ENCODE results near the gene PHTF2. TPM values are rescaled to one million over a fixed set of nuclear protein-coding genes. Genes with fewer than 3 reads are reported as not detected.

PHTF2 gene
- total and polyA plus RNA-seq, 3 donors from 2014 or later: 13.9 to 35.3 (median 26.6) TPM

GRCh38 chr7:77959080-77959479 is 160.5 kb downstream of the PHTF2 start:
- H3K36me3 ChIP-seq (ENCODE audit: low read depth, missing control alignments): no peaks in the 10 kb centered on the region
- H3K4me3 ChIP-seq: no peak overlapping the region
- TF ChIP-seq, protein P1, sequence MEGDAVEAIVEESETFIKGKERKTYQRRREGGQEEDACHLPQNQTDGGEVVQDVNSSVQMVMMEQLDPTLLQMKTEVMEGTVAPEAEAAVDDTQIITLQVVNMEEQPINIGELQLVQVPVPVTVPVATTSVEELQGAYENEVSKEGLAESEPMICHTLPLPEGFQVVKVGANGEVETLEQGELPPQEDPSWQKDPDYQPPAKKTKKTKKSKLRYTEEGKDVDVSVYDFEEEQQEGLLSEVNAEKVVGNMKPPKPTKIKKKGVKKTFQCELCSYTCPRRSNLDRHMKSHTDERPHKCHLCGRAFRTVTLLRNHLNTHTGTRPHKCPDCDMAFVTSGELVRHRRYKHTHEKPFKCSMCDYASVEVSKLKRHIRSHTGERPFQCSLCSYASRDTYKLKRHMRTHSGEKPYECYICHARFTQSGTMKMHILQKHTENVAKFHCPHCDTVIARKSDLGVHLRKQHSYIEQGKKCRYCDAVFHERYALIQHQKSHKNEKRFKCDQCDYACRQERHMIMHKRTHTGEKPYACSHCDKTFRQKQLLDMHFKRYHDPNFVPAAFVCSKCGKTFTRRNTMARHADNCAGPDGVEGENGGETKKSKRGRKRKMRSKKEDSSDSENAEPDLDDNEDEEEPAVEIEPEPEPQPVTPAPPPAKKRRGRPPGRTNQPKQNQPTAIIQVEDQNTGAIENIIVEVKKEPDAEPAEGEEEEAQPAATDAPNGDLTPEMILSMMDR (IDR thresholded peaks at IDR 0.05): no peak
- no peak for TF ChIP-seq POLR2A (IDR thresholded peaks at IDR 0.05)
- H3K27me3 ChIP-seq: no peaks in the 10 kb centered on the region
- no peak for DNase-seq
- H3K9me3 ChIP-seq: no peaks in the 10 kb centered on the region
- intact Hi-C loops (cut with DNase I; ENCODE audit: low total_unique reads): no loop called here
- WGBS, 2 donors: 91 to 92% methylated on average over 2 of the region's 2 CpGs
- H3K27ac ChIP-seq: no peak overlapping the region
- H3K4me1 ChIP-seq: no peaks in the 10 kb centered on the region

DNA sequence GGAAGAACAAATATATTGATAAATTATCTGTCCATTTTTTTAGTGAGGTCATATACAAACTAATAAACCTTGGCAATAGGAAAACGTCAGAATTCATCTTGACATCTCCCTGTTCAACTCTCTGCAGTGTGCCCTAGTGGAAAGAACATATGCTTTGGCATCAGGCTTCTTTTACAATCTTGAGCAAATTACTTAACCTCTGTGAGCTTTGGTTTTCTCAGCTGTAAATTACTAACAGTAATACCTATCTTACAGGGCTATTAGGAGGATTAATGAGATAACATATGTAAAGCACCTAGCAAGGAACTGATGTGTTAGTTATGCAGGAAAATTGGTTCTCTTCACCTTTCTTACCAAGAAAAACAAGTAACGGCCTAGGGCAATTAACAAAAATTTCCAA is 161.8 kb downstream of the PHTF2 start:
- no peak overlapping the region for H3K27ac ChIP-seq
- no peaks in the 10 kb centered on the region for H3K4me1 ChIP-seq
- H3K9me3 ChIP-seq: no peaks in the 10 kb centered on the region
- DNase-seq: no peak
- intact Hi-C loops (cut with DNase I; ENCODE audit: low total_unique reads): no loop called here
- no peaks in the 10 kb centered on the region for H3K27me3 ChIP-seq
- no peak overlapping the region for H3K4me3 ChIP-seq
- H3K36me3 ChIP-seq (ENCODE audit: low read depth, missing control alignments): no peaks in the 10 kb centered on the region
- TF ChIP-seq, protein P1 (IDR thresholded peaks at IDR 0.05): no peak
- TF ChIP-seq POLR2A (IDR thresholded peaks at IDR 0.05): no peak
- 75 to 78% methylated on average over 2 of the region's 2 CpGs for WGBS, 2 donors

GRCh38 chr7:77967429-77967828 is 168.9 kb downstream of the PHTF2 start:
- Histone ChIP-seq H3K4me3 (no peak overlapping the region), H3K27ac (no peak overlapping the region), H3K36me3 (ENCODE audit: low read depth, missing control alignments) (no peaks in the 10 kb centered on the region), H3K9me3 (no peaks in the 10 kb centered on the region), H3K4me1 (no peaks in the 10 kb centered on the region), H3K27me3 (no peaks in the 10 kb centered on the region)
- TF ChIP-seq, protein P1 (IDR thresholded peaks at IDR 0.05): no peak
- no peak for TF ChIP-seq POLR2A (IDR thresholded peaks at IDR 0.05)
- DNase-seq: no peak
- intact Hi-C loops (cut with DNase I; ENCODE audit: low total_unique reads): no loop called here

GRCh38 chr7:77971726-77972125 is 173.2 kb downstream of the PHTF2 start:
- H3K4me1 ChIP-seq: no peaks in the 10 kb centered on the region
- no peak for DNase-seq
- H3K4me3 ChIP-seq: no peak overlapping the region
- TF ChIP-seq, protein P1 (IDR thresholded peaks at IDR 0.05): no peak
- TF ChIP-seq POLR2A (IDR thresholded peaks at IDR 0.05): no peak
- no peaks in the 10 kb centered on the region for H3K27me3 ChIP-seq
- H3K36me3 ChIP-seq (ENCODE audit: low read depth, missing control alignments): no peaks in the 10 kb centered on the region
- H3K27ac ChIP-seq: no peak overlapping the region
- intact Hi-C loops (cut with DNase I; ENCODE audit: low total_unique reads): no loop called here
- H3K9me3 ChIP-seq: no peaks in the 10 kb centered on the region

DNA sequence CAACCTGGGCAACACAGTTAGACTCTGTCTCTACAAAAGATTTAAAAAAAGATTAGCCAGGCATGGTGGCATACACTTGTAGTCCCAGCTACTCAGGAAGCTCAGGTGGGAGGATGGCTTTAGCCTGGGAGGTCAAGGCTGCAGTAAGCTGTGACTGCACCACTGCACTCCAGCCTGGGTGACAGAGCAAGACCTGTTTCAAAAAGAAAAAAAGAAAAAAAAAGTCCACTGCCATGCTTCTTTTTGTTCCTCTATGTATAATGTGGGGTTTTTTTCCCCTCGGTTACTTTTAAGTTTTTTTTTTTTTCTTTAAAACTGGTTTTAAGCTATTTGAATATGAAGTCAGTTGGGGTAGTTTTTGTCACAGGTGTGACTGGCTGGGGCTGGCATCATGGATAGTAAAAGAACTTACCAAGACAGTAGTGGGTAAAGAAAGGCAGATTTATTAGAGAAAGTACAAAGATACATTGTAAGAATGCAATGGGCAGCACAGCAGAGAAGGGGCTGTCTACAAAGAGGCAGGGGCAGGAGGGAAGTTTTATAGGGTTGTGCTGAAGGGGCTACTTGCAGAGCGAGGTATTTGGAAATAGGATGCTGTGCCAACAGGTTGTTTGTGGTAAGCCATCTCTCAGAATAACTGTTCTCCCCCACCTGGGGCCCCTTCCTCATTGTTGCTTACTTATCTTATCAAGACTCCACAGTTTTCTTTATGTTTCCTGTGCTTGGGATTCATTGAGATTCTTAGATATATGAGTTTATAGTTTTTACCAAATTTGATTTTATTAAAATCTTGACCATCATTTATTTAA is 177.3 kb downstream of the PHTF2 start:
- no peaks in the 10 kb centered on the region for H3K4me1 ChIP-seq
- WGBS, 2 donors: 71 to 91% methylated on average over 2 of the region's 2 CpGs
- intact Hi-C loops (cut with DNase I; ENCODE audit: low total_unique reads): no loop called here
- no peaks in the 10 kb centered on the region for H3K27me3 ChIP-seq
- no peak overlapping the region for H3K4me3 ChIP-seq
- TF ChIP-seq, protein P1 (IDR thresholded peaks at IDR 0.05): no peak
- TF ChIP-seq POLR2A (IDR thresholded peaks at IDR 0.05): no peak
- no peak for DNase-seq
- H3K27ac ChIP-seq: no peak overlapping the region
- no peaks in the 10 kb centered on the region for H3K36me3 ChIP-seq (ENCODE audit: low read depth, missing control alignments)
- H3K9me3 ChIP-seq: no peaks in the 10 kb centered on the region

Data from testis (tissue), 3 donors.